IMR-90 (cell line): ENCODE results near the gene DUSP8. TPM values are rescaled to one million over a fixed set of nuclear protein-coding genes. Genes with fewer than 3 reads are reported as not detected.

Experiments used
- ATAC-seq: fragments of 200-7000 bp; cut with Tn5 transposase; 2 replicates; pipeline ENCODE4 v1.9.1; 2020; ENCODE audit warnings: low read depth, mild to moderate bottlenecking, moderate library complexity
- BruUV-seq: library from RNA; stranded (reverse); fragments of 400-500 nt; replicated peaks from 2 replicates; lab custom pipeline; 2021; lab: Mats Ljungman, UMichigan
- CTCF ChIA-PET: fragments of 300-600 bp; formaldehyde crosslinking; extraction: SDS; loops from one replicate; lab custom pipeline; 2021; ENCODE audit warnings: antibody characterized with exemption; lab: Yijun Ruan, JAX
- POLR2A ChIA-PET: fragments of 300-600 bp; sonication (Branson Sonifier 250); formaldehyde crosslinking; loops from one replicate; lab custom pipeline; 2022; ENCODE audit warnings: antibody characterized with exemption; ENCODE audit not compliant: unreplicated experiment; lab: Charles Lee
- DNase-seq: peaks from one replicate; pipeline ENCODE4 v3.0.0; 2013
- H2AFZ ChIP-seq: replicated peaks from 2 replicates; pipeline ENCODE3; 2013; ENCODE audit warnings: low read length, mild to moderate bottlenecking; ENCODE audit not compliant: poor library complexity
- H2AK5ac ChIP-seq: 2 replicates; pipeline ENCODE4 v1.6.1; 2013; ENCODE audit warnings: low read depth, low read length, inconsistent platforms
- H2AK9ac ChIP-seq: replicated peaks from 2 replicates; pipeline ENCODE3; 2013; ENCODE audit warnings: mild to moderate bottlenecking, low read depth, low read length, moderate library complexity; ENCODE audit not compliant: poor library complexity
- H2BK120ac ChIP-seq: 2 replicates; pipeline ENCODE4 v1.6.1; 2013; ENCODE audit warnings: low read depth, low read length, inconsistent platforms
- H2BK15ac ChIP-seq: 3 replicates; pipeline ENCODE4 v1.6.1; 2013; ENCODE audit warnings: low read depth, low read length, inconsistent platforms
- H2BK20ac ChIP-seq: 2 replicates; pipeline ENCODE4 v1.6.1; 2013; ENCODE audit warnings: low read depth, mild to moderate bottlenecking, inconsistent platforms, low read length, moderate library complexity
- H2BK5ac ChIP-seq: 2 replicates; pipeline ENCODE4 v1.6.1; 2013; ENCODE audit warnings: mild to moderate bottlenecking, low read depth, low read length, inconsistent platforms; ENCODE audit not compliant: poor library complexity, severe bottlenecking
- H3K14ac ChIP-seq: replicated peaks from 2 replicates; pipeline ENCODE4 v1.6.1; 2013; ENCODE audit warnings: low read depth, low read length, inconsistent platforms
- H3K18ac ChIP-seq: 2 replicates; pipeline ENCODE4 v1.6.1; 2013; ENCODE audit warnings: low read depth, low read length, control low read depth
- H3K23ac ChIP-seq: 2 replicates; pipeline ENCODE4 v1.6.1; 2013; ENCODE audit warnings: low read depth, low read length, inconsistent platforms
- H3K27ac ChIP-seq: 2 replicates; pipeline ENCODE4 v1.5.1; 2013; ENCODE audit warnings: mild to moderate bottlenecking, control low read depth, low read length; ENCODE audit not compliant: insufficient read depth
- H3K27me3 ChIP-seq: 2 replicates; pipeline ENCODE4 v1.6.1; 2013; ENCODE audit warnings: low read length; ENCODE audit not compliant: control insufficient read depth, insufficient read depth
- H3K36me3 ChIP-seq: 2 replicates; pipeline ENCODE4 v1.6.1; 2013; ENCODE audit warnings: low read length, mixed read lengths; ENCODE audit not compliant: control insufficient read depth, insufficient read depth
- H3K4ac ChIP-seq: 2 replicates; pipeline ENCODE4 v1.6.1; 2013; ENCODE audit warnings: low read depth, low read length, inconsistent platforms
- H3K4me1 ChIP-seq: 2 replicates; pipeline ENCODE4 v1.6.1; 2013; ENCODE audit warnings: low read length, mixed read lengths; ENCODE audit not compliant: control insufficient read depth, insufficient read depth
- H3K4me2 ChIP-seq: 2 replicates; pipeline ENCODE4 v1.6.1; 2013; ENCODE audit warnings: low read depth, mild to moderate bottlenecking, control low read depth, low read length, moderate library complexity
- H3K4me3 ChIP-seq: 2 replicates; pipeline ENCODE4 v1.5.1; 2013; ENCODE audit warnings: low read depth, mild to moderate bottlenecking, control low read depth, low read length, moderate library complexity; ENCODE audit not compliant: insufficient read depth
- H3K56ac ChIP-seq: 2 replicates; pipeline ENCODE4 v1.6.1; 2013; ENCODE audit warnings: low read length, inconsistent platforms; ENCODE audit not compliant: insufficient read depth; ENCODE audit errors: extremely low read depth
- H3K79me1 ChIP-seq, 2 experiments: 2 replicates each; pipeline ENCODE4 v1.6.1; 2013; ENCODE audit warnings: low read length in 2 of 2, inconsistent platforms in 1 of 2, low read depth in 1 of 2
- H3K9ac ChIP-seq: 2 replicates; pipeline ENCODE4 v1.6.1; 2013; ENCODE audit warnings: low read depth, low read length, control low read depth
- H3K9me1 ChIP-seq: 2 replicates; pipeline ENCODE4 v1.6.1; 2013; ENCODE audit warnings: low read length, inconsistent platforms; ENCODE audit not compliant: insufficient read depth
- H3K9me3 ChIP-seq: 2 replicates; pipeline ENCODE4 v1.6.1; 2013; ENCODE audit warnings: low read length; ENCODE audit not compliant: control insufficient read depth, insufficient read depth
- H4K20me1 ChIP-seq: 2 replicates; pipeline ENCODE4 v1.6.1; 2013; ENCODE audit warnings: low read length, inconsistent platforms; ENCODE audit not compliant: insufficient read depth
- H4K5ac ChIP-seq: 2 replicates; pipeline ENCODE4 v1.6.1; 2013; ENCODE audit warnings: mild to moderate bottlenecking, low read depth, low read length, control low read depth
- H4K8ac ChIP-seq, 2 experiments: 2 replicates each; pipeline ENCODE4 v1.6.1; 2013; ENCODE audit warnings: low read depth in 2 of 2, low read length in 2 of 2, control low read depth in 1 of 2, inconsistent platforms in 1 of 2
- H4K91ac ChIP-seq: 2 replicates; pipeline ENCODE4 v1.6.1; 2013; ENCODE audit warnings: low read depth, low read length, inconsistent platforms; ENCODE audit not compliant: insufficient read depth
- CEBPB ChIP-seq: IDR thresholded peaks from 2 replicates; pipeline ENCODE4 v1.6.1; 2012; ENCODE audit warnings: low read depth, low read length, improper control_type of control experiment
- CHD1 ChIP-seq: IDR thresholded peaks from 2 replicates; pipeline ENCODE4 v1.6.1; 2012; ENCODE audit warnings: low read depth, low read length, improper control_type of control experiment
- CTCF ChIP-seq: conservative IDR thresholded peaks from 2 replicates; pipeline ENCODE4 v1.5.1; 2012; ENCODE audit warnings: mild to moderate bottlenecking, low read depth, low read length, improper control_type of control experiment
- FOS ChIP-seq: fragments of 150-350 bp; IDR thresholded peaks from 2 replicates; pipeline ENCODE4 v1.6.1; 2016; ENCODE audit warnings: low read depth, low read length
- MAZ ChIP-seq: IDR thresholded peaks from 2 replicates; pipeline ENCODE4 v1.6.1; 2012; ENCODE audit warnings: low read depth, mild to moderate bottlenecking, low read length, improper control_type of control experiment, moderate library complexity, borderline replicate concordance
- MXI1 ChIP-seq: IDR thresholded peaks from 2 replicates; pipeline ENCODE4 v1.6.1; 2012; ENCODE audit warnings: low read depth, mild to moderate bottlenecking, low read length, moderate library complexity, borderline replicate concordance
- NFE2L2 ChIP-seq: fragments of 150-350 bp; IDR thresholded peaks from 2 replicates; pipeline ENCODE4 v1.6.1; 2016; ENCODE audit warnings: low read depth, mild to moderate bottlenecking, low read length
- POLR2A ChIP-seq: IDR thresholded peaks from 2 replicates; pipeline ENCODE4 v1.6.1; 2012; ENCODE audit warnings: mild to moderate bottlenecking, low read depth, low read length
- RAD21 ChIP-seq: IDR thresholded peaks from 2 replicates; pipeline ENCODE4 v1.6.1; 2012; ENCODE audit warnings: low read length, improper control_type of control experiment
- RCOR1 ChIP-seq: IDR thresholded peaks from 2 replicates; pipeline ENCODE4 v1.6.1; 2012; ENCODE audit warnings: mild to moderate bottlenecking, low read length, improper control_type of control experiment; ENCODE audit not compliant: insufficient replicate concordance
- SMC3 ChIP-seq: fragments of 150-350 bp; IDR thresholded peaks from 2 replicates; pipeline ENCODE4 v1.6.1; 2016; ENCODE audit warnings: low read depth, mild to moderate bottlenecking, antibody characterized with exemption, low read length, moderate library complexity
- USF2 ChIP-seq: fragments of 150-350 bp; IDR thresholded peaks from 2 replicates; pipeline ENCODE4 v1.6.1; 2017; ENCODE audit warnings: mild to moderate bottlenecking, antibody characterized with exemption, low read length, low read depth
- WGBS, 2 experiments: methylation state at CpG; one replicate each; pipeline versions ENCODE4 v1.1.5 to v1.1.7; 2013; ENCODE audit warnings: missing lambda C conversion rate in 2 of 2; ENCODE audit not compliant: insufficient read length in 1 of 2; ENCODE audit errors: extremely low coverage in 2 of 2; 5-methylcytosine and 5-hydroxymethylcytosine counted together
- dilution Hi-C: fragments of 300-500 bp; cut with HindIII; formaldehyde crosslinking; loops from one replicate; pipeline ENCODE4 v1.14.3; 2018; ENCODE audit warnings: low sequenced_read_pairs; ENCODE audit not compliant: unreplicated experiment
- in situ Hi-C: fragments of 300-500 bp; cut with MboI; formaldehyde crosslinking; loops from 3 replicates; pipeline ENCODE4 v1.14.3; 2019; ENCODE audit warnings: low sequenced_read_pairs, inconsistent platforms, mixed read lengths
- intact Hi-C: fragments of 100-400 bp; cut with micrococcal nuclease; formaldehyde crosslinking; loops from 2 replicates; pipeline ENCODE4 v1.10.0; 2022
- polyA plus RNA-seq, 3 experiments: library from polyadenylated mRNA; depleted of rRNA; stranded (reverse); fragments of >200 nt; gene quantifications; 2 replicates each; pipeline ENCODE4 v1.2.3, GENCODE V29; 2012; ENCODE audit warnings: low replicate concordance in 1 of 3
- total RNA-seq: library from RNA; depleted of rRNA; stranded (reverse); fragments of >200 nt; gene quantifications from 2 replicates; pipeline ENCODE4 v1.2.3, GENCODE V29; 2012
- TF ChIP-seq, protein P1 (sequence below): fragments of 150-350 bp; IDR thresholded peaks from 2 replicates; pipeline ENCODE4 v1.6.1; 2016; ENCODE audit warnings: low read depth, mild to moderate bottlenecking, low read length, moderate library complexity, borderline replicate concordance

The DUSP8 gene
- total and polyA plus RNA-seq, 2 of the 4 experiments (the other 2 are of a cell fraction): 0.72 to 4.2 TPM

DNA sequence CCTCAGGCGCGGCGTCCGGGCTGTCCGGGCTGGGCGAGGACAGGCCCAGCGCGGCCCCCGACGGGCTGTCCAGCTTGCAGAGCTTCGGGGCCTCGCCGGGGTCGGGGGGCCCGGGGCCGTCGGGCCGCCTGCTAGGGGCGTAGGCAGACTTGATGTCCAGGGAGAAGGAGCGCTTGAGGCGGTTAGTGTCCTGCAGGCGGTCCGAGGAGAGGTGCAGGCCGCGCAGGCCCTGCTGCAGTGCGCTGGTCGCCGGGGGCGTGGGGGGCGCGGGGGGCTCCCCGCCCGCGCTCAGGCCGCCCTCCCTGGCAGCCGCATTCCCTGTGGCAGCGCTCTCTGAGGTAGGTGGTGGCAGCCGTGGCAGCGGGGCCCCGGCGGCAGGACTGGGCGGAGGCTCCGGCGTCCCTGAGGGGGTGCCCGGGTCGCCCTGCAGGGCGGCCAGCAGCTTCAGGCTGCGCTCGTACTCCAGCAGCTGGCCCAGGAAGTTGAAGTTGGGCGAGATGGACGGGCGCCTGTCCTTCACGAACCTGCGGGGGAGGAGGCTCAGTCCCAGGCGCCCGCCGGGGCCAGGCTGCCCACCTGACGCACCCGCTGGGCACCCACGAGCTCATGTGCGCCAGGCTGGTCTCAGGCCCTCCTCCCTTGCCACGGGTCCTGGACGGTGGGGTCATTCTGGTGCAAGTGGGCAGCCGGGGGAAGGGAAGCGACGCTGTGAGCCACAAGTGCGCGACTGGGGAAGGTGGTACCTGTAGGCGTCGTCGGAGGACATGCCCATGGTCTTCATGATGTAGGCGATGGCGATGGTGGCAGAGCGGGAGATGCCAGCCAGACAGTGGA, 14.8 kb downstream of the DUSP8 start:
- H4K5ac ChIP-seq: peak overlapping the region; percentile 34; the same call in 1 of the 2 replicates
- H2AFZ ChIP-seq: peak overlapping the region; percentile 71
- H3K36me3 ChIP-seq: peaks cover 9% of the 10 kb centered on the region; the same call in 1 of the 2 replicates
- ATAC-seq (no peak), DNase-seq (no peak)
- H3K27me3 ChIP-seq: no peaks in the 10 kb centered on the region; the same call in 1 of the 2 replicates
- no peak overlapping the region for H2BK20ac ChIP-seq
- H4K91ac ChIP-seq: peak overlapping the region; percentile 59
- intact Hi-C loops: no loop called here
- ChIA-PET CTCF (interaction anchor here (2.2 kb wide), 1 partner anchor 18 kb away, joined by 7 read pairs; no protein-coding TSS in a partner anchor), POLR2A (no interaction called here)
- peak overlapping the region; percentile 80; the same call in 1 of the 2 replicates for H3K14ac ChIP-seq
- no peaks in the 10 kb centered on the region for H3K9me3 ChIP-seq
- peak overlapping the region; percentile 78 for H2AK9ac ChIP-seq
- no TSS peak for BruUV-seq
- peak overlapping the region; percentile 78; the same call in 1 of the 2 replicates for H2BK120ac ChIP-seq
- H3K18ac ChIP-seq: peak overlapping the region; percentile 22; the same call in 1 of the 2 replicates
- peak overlapping the region; percentile 61; the same call in 1 of the 2 replicates for H3K27ac ChIP-seq
- no peak overlapping the region; the same call in 1 of the 2 replicates for H3K23ac ChIP-seq
- H3K4me2 ChIP-seq: no peak overlapping the region
- no peak overlapping the region for H3K56ac ChIP-seq
- dilution Hi-C loops: no loop called here
- peak overlapping the region; percentile 94; the same call in 2 of the 3 replicates for H2BK15ac ChIP-seq
- peak overlapping the region; percentile 95 for H2AK5ac ChIP-seq
- H3K9me1 ChIP-seq: peaks cover 14% of the 10 kb centered on the region
- peak overlapping the region; percentile 70 to 77; a peak in 3 of 4 replicates for H4K8ac ChIP-seq
- WGBS, 2 experiments: 85% methylated on average over 39 of the region's 74 CpGs; no CpG with 5 or more reads in 1 of the 2 experiments
- peaks cover 20% of the 10 kb centered on the region for H3K4me1 ChIP-seq
- peaks cover 0 to 16% of the 10 kb centered on the region in 2 experiments; a peak in 1 of 4 replicates for H3K79me1 ChIP-seq
- peak overlapping the region; percentile 53 for H2BK5ac ChIP-seq
- 0 out of 2 replicates have a peak overlapping the region, but pooled peaks have one; percentile 5 for H3K9ac ChIP-seq
- H4K20me1 ChIP-seq: peaks cover 11% of the 10 kb centered on the region
- peak overlapping the region; percentile 94 for H3K4ac ChIP-seq
- H3K4me3 ChIP-seq: no peak overlapping the region
- in situ Hi-C loops: no loop called here
- TF ChIP-seq RCOR1: no peak
- TF ChIP-seq SMC3: no peak
- TF ChIP-seq CHD1: no peak
- TF ChIP-seq, protein P1, sequence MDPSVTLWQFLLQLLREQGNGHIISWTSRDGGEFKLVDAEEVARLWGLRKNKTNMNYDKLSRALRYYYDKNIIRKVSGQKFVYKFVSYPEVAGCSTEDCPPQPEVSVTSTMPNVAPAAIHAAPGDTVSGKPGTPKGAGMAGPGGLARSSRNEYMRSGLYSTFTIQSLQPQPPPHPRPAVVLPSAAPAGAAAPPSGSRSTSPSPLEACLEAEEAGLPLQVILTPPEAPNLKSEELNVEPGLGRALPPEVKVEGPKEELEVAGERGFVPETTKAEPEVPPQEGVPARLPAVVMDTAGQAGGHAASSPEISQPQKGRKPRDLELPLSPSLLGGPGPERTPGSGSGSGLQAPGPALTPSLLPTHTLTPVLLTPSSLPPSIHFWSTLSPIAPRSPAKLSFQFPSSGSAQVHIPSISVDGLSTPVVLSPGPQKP: no peak
- TF ChIP-seq NFE2L2: no peak
- TF ChIP-seq FOS: no peak
- no peak for TF ChIP-seq CTCF
- TF ChIP-seq MAZ: no peak
- TF ChIP-seq MXI1: no peak
- no peak for TF ChIP-seq CEBPB
- no peak for TF ChIP-seq POLR2A
- TF ChIP-seq USF2: no peak
- no peak for TF ChIP-seq RAD21
